HG02610 (cell line): ENCODE measurements around the gene SKI.
"Not testable (repeated sequence)": the region's sequence is repeated elsewhere in the genome, so short reads cannot be mapped to it uniquely, and the experiment has no call there.

Experiments used
- ATAC-seq: cut with Tn5 transposase; IDR thresholded peaks from one replicate; pipeline ENCODE4 v1.9.1; 2021; ENCODE audit warnings: mild to moderate bottlenecking, moderate library complexity; ENCODE audit not compliant: unreplicated experiment

Gene SKI

DNA sequence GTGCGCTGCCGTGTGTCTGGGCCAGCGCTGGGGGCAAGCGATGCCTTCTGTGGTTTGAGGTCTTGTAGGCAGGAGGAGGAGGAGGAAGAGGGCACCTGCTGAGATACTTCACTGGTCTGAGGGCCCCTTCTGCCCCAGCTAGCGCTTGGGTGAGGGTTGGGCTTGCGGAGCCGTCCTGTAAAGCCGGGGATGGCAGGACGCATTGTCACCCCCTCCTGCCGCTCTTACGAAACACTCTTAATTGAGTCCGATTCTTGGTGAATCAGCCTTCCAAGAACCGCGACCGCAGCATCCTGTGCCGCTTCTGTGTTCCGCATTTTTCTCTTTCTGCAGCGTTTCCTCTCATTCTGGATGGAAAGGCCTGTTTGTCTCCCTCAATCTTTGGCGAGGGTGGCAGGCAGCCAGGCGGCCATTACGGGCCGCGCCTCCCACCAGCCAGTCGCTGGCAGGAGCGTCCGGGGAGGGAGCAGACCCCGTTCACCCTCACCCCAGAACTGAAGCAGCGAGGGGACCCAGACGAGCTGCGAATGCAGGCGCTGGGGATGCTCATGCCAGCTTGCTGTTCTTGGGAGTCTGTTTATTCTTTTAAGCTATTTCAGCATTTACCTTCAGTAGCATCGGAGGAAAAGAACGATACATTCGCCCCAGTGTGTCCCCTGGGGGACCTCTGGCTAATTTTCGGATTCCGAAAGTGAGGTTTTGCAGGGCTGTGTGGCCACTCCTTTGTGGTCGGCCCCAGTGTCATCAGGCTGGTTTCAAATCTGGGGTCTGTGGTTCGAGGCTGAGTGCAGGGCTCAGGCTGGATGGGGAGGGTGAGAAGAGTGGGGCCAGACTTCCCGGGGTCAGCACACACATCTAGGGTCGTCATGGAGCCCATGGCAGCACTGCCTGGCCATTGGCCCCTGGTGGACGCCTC is 62.7 kb downstream of the SKI start:
- ATAC-seq: no peak

DNA sequence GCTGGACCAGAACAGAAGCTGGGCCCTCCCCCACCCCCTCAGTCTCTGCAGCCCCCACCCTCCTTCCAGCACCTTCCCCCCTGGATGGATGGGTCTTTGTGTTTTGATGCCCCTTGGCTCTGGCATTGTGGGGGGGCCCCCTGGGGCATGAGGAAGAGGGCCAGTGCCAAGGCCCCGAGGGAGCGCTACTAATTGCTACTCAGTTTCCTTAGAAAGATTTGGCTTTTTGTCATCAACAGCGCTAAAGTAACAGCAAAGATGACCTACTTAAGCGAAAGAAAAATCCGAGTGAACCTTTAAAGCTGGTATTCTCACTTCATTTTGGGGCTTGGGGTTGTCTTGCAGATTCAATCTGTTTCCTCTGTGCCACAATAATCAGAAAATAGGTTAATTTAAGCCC is 63.5 kb downstream of the SKI start:
- ATAC-seq: no peak

DNA sequence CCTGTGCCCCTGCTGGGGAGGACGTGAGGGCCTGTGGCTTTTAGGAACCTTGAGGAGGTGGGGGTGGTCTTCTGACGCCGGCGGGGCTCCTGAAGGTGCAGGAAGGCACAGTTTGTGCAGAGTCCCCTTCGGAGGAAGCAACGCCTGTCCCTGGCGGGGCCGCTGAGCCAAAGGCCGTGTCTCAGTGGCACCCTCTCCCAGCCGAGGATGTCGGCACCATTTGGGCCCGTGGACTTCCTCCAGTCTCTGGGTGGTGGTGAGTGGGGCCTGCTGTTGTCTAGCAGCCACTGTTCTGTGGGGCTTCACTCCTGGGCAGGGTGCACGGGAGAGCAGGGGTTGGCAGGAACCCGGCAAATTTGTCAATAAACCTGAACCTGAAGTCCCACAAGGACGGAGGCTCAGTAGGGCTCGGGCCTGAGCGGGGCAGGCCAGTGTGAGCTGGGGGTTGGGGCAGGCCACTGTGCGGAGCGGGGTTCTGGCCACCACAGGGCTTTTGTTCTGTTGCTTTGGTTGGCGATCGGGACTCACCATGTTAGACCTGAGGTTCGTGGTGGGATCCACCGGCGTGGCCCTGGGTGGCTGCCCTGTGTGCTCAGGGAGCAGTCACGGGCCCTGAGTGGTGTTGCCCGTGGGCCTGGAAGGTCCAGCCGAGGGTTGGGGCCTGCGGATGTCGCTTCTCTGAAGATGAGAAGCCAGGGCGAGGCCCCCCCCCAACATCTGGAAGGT is 64.8 kb downstream of the SKI start:
- no peak for ATAC-seq

DNA sequence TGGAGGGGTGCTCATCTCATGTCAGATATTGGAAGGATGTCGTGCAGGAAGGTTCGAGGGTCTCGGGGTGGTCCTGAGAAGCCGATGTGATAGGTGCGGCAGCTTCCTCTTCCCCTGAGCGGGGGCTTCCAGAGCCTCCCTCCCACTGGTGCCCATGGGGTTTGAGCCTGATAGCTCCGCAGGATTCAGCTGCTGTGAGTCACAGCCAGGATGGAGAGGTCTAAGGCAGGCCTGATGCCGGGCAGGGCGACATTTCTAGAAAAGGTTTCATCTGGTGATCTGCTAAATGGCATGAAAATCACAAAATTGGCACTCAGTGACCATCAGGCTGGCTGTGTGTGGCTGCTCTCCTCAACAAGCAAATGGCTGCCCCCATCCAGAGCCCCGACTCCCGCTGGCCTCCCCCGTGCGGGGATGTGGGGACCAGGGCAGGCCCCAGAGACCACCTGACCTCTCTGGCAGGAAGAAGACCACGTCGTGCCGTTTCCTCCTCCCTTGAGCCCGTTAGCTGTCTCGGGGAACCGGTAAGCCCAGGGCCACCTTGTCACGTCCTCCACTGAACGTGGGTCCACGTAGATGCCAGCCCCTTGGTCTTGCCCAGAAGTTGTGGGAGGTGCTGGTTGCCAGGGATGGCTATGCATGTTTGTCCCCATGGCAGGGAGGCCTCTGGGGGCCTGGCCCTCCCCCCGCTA is 66.1 kb downstream of the SKI start:
- ATAC-seq: no peak

DNA sequence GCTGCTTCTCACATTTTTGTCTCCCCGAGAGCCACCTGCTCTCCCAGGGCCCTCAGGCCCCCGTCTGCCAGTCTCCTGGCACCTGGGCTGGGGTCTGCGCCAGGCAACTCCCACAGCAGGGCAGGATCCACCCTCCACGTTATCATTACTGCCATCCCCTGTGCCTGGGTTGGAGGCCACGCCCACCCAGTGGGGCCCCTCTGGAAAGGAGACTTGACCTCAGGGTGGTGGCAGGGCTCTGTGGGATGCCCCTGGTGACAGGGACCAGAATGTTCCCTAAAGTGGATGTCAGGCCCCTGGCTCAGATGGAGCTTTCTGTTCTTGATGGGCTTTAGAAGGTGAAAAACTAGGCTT is 66.6 kb downstream of the SKI start:
- ATAC-seq: no peak

DNA sequence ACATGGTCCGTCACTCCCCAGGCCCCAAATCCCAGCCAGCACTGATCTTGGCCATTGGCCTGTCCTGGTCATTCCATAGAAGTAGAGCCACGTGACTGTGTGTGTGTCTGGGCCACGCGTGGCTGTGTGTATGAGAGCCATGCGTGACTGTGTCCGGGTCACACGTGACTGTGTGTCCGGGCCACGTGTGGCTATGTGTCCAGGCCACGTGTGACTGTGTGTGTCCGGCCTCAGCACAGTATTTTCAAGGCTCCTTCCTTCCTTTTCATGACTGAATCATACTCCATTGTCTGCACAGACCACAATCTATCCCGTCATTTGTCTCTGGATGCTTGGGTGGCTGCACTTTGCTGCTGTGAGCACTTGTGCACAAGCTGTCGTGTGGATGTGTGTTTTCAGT is 67.4 kb downstream of the SKI start:
- ATAC-seq: no peak

DNA sequence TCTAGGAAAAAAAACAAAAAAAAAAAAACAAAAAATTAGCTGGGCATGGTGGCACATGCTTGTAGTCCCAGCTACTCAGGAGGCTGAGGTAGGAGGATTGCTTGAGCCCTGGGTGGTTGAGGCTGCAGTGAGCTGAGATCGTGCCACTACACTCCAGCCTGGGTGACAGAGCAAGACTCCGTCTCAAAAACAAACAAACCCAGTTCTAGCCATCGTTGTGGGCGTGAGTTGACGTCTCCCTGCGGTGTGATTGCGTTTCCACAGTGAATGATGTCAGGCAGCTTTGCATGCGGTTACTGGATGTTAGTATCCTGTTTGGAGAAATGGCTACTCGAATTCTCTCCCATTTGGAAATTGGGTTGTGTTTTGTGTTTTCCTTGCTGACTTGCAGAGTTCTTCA is 68.1 kb downstream of the SKI start:
- ATAC-seq: not testable (repeated sequence)

DNA sequence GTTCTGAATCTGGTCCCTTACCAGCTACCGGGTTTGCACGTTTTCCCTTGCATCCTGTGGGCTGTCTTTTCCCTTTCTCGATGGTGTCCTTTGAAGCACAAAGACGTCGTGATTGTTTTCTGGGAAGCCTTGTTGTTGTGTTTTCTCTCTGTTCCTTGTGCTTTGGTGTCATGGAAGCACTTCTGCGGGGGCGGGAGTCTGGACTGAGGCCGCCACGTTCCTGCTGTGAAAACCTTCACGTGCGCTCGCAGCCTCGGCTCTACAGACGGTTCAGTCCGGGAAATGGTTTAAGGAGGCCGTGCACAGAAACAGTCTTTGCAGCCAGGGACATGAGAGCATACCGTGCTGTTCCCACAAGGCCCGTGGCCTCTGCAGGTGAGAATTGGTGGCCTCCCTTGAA is 68.5 kb downstream of the SKI start:
- no peak for ATAC-seq

DNA sequence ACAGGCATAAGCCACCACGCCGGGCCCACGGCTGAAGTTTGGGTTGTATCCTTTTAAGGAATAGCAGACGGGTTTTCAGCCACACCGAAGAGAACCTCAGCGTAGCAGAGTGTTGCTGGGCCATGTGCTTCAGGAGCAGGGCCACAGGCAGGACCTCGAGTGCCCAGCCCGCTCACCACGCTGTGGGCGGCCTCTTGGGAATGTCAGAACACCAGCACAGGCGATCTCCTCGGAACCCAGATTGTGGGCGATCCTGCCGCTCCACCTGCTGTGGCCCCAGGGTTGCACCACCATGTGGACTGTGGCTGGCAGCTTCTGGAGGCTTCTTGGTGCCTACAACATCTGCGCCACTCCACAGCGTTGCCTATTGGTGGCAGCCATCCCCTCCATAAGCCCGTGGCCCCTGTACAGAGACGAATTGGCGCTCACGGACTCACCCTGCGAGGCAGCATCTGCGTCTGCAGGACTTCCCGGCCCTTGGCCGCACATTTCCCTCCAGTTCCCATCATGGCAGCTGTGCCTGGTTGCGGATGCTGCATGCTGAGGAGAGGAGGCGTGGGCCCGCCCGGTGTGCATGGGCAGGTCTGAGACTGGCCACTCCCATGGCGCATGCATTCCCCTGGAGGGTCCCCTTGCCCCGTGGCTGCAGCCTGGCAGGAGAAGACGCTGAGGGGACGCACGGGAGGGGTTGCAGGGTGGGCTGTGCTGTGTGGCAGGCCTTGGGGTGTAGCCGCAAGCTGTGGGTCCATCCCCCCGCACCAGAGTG is 69.3 kb downstream of the SKI start:
- no peak for ATAC-seq

DNA sequence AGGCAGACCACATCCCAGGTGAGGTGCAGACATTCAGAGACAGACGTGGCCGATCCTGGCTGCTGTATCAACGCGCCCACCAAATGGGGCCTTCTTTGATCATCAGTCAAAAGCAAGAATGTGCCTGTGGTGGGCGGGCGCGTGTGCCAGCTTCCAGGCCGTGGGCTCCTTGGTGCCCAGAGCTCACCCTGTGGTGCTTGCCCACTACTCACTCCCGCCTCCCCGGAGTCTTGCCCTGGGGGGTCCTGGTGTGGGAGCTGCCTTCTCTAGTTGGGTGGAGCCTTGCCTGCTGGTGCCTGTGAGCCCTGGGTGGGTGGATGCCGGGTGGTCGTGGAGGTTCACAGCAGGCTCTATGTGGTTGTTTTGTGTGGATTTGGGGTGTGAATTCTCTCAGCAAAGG is 70.6 kb downstream of the SKI start:
- ATAC-seq: no peak

DNA sequence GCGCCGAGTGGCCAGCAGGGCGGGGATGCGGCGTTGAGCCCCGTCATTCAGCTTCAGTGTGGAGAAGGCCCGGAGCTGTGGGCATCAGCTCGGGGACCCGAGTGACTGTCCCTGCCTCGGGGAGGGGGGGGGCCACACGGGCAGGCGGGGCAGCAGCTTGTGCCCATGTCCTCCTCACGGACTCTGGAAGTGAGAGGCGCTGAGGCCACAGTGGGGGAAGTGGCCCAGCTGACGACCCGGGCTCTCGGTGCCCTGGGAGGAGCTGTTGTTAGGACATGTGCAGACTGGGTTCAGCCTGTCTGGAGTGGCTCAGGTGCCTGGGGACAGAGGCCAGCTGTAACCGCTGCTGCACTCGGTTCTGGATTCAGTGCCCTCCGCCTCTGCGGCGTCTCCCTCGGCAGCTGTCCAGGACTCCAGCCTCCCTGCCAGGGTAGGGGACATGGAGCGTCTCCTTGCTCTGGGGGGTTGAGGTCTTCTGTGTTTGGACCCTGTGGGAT is 71.1 kb downstream of the SKI start:
- no peak for ATAC-seq

DNA sequence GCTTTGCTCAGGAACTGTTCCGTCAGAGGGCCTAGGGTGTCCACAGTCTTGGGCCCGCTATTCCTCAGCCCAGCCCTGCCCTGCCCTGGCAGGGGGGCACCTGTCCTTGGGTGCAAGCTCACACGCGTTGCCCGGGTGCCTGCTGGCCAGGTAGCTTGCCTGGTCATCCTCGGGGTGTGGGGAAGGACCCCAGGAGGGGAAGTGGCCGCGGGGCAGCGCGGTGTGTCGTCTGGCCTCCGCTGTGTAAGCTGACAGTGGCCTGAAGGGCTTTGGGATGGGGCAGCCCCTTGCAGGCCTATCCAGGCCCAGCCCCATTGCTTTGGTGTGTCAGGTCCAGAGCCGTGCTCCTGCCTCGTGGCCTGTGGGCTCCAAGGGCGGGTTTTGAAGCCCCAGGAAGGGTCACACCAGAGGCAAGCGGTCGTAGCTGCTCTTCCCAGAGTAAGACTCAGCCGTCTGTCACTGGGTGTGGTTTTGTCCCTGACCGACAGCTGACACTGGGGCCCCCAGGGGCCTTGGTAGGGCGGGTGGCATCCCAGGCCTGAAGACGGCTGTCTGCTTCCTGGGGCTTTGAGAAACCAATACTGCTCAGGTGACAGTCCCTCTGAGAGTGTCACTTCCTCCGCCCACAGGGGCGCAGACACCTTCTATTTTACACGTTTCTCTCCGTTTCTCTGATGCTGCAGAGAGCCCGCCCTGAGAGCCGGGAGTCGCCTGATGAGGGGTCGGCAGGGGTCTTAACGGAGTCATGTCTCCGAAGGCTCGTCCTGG is 72.1 kb downstream of the SKI start:
- peak; percentile 76 for ATAC-seq

DNA sequence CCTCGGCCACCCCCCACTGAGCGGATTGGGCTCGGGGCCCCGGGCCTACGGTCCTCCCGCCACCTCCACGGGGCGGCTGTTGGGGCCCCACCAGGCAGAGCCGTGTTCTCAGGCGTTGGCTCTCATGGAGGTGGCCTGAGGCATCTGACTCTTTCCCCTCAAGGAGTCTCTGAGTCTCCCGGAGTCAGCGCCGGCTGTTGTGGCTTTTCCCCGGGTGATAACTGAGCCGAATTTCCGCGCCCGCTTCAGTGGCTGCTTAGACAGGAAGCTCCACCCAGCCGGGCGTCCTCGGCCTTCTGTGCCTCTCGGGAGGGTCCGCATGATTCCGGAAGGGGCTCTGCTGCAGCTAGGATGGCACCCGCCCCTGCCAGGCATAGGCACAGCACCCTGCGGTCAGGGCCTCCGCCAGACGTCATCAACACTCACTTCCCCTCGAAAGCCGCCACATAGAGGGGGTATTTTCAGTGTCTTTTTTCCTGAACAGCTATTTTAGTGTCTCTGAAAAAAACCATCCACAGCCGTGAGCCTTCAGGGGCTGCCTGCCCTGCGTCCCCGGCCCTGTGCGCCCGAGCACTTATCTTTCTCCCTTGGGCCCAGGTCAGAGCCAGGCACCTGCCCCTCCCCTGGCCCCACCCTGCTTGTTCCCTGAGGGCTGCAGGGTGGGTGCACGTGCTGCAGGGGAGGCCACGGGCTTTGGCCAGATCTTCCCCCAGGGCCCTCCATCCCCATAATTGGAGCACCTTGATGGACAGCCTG is 72.9 kb downstream of the SKI start:
- ATAC-seq: peak; percentile 29

DNA sequence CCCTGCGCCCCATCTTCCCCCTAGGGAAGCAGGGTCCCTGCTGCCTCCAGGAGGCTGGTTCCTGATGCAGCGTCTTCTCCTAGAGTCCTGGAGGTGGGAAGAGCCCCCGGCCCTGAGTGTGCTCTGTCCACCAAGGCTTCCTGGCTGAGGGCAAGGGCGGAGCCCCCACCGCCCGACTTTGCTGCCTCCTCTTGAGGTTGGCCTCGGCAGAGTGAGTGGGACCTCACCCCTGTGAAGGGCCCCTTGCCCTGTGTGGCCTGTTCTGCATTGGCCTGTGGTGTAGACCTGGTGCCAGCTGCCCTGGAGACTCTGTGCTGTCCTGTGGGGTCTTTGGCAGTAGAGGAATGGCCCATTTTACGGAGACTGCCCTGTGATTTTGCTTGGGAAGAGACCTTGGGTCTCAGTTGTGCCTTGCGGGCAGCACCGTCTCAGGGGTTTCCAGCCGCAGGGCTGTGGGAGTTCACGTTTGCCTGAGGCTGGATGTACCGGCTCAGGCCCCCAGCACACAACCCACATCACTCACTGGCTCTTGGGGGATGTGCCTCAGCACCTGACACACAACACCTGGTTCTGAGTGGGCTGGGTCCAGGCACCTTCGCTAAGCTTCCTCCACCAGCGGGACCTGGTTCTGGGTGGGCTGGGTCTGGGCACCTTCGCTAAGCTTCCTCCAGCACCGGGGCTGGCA is 73.6 kb downstream of the SKI start:
- ATAC-seq: no peak

DNA sequence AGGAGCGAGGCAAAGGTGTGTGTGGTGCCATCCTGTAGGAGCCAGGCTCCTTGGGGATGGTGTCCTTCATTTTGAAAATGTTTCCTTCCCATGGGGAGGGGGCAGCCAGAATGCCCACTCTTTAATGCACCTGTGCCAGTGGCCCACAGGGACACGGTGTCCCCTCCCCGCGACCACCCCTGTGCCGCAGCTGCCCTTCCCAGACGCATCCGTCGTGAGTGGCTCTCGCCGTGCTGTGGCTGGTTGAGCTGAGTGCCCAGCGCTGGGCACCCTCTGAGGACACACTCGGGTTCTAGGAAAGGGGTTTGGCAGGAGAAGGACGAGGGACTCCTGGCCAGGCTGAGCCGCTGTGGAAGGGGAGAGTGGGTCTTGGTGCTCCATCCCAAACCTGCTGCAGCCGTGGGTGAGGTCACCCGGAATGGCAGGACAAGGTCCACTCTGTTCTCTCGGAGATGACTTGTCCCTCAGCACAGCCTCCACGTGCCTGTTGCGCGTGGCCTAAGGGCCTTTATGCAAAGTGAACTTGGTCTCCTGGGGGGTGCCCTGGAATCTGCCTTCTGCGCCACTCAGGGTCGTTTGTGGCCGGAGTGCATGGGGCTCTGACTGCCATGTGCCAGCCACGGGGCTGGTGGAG is 74.3 kb downstream of the SKI start:
- no peak for ATAC-seq

DNA sequence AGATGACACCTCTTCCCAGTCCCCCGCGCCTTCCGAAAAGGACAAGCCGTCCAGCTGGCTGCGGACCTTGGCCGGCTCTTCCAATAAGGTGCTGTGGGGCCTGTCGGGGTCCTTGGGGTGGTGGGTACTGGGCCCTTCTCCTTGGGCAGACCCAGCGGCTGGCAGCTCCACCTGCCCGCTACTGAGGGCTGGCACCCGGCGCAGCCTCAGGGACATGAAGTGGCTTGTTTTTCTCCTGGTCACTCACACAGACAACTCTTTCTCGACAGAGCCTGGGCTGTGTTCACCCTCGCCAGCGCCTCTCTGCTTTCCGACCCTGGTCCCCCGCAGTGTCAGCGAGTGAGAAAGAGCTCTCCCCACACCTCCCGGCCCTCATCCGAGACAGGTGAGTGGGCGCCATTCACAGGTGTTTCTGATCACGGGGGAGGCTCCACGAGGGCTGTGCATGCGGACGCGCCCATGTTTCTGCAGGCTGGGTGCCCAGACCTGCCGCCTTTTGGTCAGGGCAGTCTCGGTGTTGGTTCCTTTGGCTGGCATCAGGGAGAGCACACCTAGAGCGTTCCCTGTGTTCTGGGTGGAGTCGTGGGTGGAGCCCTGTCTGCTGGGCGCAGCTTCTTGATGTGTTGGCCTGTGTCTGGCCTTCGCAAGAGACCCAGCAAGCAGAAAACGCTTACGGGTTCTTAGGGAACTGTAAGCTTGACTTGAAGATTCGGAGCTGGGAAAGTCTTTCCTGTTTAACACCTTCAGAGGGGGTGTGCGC is 75.1 kb downstream of the SKI start:
- ATAC-seq: no peak

DNA sequence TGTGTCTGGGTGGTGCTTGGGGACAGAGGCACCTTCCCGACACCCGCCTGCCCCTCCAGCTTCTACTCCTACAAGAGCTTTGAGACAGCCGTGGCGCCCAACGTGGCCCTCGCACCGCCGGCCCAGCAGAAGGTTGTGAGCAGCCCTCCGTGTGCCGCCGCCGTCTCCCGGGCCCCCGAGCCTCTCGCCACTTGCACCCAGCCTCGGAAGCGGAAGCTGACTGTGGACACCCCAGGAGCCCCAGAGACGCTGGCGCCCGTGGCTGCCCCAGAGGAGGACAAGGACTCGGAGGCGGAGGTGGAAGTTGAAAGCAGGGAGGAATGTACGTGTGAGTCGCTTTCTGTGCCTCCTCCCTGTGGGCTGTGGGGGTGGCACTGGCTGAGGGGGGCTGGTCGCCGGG is 75.7 kb downstream of the SKI start:
- no peak for ATAC-seq

DNA sequence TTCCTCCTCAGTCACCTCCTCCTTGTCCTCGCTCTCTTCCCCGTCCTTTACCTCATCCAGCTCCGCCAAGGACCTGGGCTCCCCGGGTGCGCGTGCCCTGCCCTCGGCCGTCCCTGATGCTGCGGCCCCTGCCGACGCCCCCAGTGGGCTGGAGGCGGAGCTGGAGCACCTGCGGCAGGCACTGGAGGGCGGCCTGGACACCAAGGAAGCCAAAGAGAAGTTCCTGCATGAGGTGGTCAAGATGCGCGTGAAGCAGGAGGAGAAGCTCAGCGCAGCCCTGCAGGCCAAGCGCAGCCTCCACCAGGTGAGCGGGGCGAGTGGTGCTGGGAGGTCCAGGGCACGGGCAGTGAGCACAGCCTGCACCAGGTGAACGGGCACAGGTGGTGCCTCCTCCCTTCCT is 76.2 kb downstream of the SKI start:
- no peak for ATAC-seq
